DOHH2 (cell line): ENCODE results near the gene UQCRFS1.

Experiments
- EZH2phosphoT487 ChIP-seq: fragments of 200-600 bp; sonication (generic); IDR thresholded peaks from 2 replicates; pipeline ENCODE4 v1.6.1; 2017; ENCODE audit warnings: borderline replicate concordance, mild to moderate bottlenecking, antibody characterized with exemption, low read length, moderate library complexity, mixed read lengths
- TF ChIP-seq, protein P1 (sequence below): fragments of 200-600 bp; sonication (generic); IDR thresholded peaks from one replicate; pipeline ENCODE4 v1.5.1; 2014; ENCODE audit warnings: antibody characterized with exemption, mild to moderate bottlenecking, low read depth, low read length; ENCODE audit not compliant: poor library complexity, severe bottlenecking

DNA sequence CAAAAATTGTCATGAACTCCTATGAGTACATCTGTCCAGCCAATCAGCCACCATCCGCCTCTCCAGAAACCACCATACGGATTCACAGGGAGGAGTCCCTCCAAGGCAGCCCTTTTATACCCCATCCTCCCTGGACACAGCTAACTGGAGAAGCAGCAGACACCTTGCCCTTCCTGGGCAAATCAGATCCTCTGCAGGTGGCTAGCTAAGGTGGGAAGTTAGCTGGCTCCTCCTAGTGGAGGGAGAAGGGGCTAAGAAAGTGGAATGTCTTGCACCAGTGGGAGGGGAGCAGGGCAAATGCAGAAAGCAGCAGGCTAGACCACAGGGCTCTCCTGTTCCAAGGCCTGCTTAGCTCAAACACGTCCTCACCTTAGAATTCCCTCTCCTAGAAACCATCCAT lies 46.2 kb upstream of the UQCRFS1 start:
- TF ChIP-seq, protein P1, sequence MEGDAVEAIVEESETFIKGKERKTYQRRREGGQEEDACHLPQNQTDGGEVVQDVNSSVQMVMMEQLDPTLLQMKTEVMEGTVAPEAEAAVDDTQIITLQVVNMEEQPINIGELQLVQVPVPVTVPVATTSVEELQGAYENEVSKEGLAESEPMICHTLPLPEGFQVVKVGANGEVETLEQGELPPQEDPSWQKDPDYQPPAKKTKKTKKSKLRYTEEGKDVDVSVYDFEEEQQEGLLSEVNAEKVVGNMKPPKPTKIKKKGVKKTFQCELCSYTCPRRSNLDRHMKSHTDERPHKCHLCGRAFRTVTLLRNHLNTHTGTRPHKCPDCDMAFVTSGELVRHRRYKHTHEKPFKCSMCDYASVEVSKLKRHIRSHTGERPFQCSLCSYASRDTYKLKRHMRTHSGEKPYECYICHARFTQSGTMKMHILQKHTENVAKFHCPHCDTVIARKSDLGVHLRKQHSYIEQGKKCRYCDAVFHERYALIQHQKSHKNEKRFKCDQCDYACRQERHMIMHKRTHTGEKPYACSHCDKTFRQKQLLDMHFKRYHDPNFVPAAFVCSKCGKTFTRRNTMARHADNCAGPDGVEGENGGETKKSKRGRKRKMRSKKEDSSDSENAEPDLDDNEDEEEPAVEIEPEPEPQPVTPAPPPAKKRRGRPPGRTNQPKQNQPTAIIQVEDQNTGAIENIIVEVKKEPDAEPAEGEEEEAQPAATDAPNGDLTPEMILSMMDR: peak; percentile 57
- no peak for TF ChIP-seq EZH2phosphoT487
